GM11168 (cell line): ENCODE data around the gene TMEM198.

Experiments
- in situ Hi-C: fragments of 300-500 bp; cut with MboI; formaldehyde crosslinking; loops from one replicate; pipeline ENCODE4 v1.12.0; 2022; ENCODE audit warnings: low sequenced_read_pairs; ENCODE audit not compliant: unreplicated experiment

The TMEM198 gene

DNA sequence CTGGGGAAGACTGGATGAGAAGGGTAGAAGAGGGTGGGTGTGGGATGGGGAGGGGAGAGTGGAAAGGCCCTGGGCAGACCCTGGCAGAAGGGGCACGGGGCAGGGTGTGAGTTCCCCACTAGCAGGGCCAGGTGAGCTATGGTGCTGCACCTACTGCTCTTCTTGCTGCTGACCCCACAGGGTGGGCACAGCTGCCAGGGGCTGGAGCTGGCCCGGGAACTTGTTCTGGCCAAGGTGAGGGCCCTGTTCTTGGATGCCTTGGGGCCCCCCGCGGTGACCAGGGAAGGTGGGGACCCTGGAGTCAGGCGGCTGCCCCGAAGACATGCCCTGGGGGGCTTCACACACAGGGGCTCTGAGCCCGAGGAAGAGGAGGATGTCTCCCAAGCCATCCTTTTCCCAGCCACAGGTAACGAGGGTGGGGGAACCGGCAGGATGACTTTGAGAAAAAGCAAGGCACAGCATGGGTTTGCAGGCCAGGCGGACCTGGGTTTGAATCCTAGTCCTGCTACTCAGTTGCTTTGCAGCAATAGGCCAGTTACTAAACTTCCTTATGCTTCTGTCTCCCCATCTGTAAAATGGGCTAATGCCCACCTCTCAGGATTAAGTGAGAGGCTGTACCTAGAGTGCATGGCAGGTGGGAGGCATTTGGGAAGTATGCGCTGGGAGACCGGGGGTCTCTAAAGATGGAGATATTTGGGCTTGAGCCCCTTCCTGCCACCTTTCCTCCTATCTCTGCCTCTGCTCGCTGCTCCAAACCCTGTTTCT, 28.6 kb downstream of the TMEM198 start, which contains the start of gene INHA:
INHA (plus strand) TSS at position 74 of the 765 bp plus-strand sequence; CDS start at position 139, 65 bp downstream.
- in situ Hi-C loops: no loop called here

DNA sequence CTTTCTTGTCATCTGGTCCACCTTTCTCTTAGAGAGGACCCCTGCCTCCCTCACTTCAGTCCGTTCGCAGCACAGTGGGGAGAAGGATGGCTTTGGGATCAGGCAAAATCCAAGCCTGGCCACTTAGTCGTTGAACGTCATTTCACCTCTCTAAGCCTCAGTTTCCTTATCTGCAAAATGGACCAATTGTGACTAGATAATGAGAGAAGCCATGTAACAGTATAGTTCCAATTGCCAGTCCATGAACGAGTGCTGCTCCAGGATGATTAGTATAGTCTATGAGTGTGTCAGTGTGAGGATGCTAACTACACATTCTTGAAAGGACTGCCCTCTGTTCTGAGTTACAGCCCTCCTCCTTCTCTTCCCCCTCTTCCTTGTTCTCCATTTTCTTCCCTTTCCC, 29.3 kb downstream of the TMEM198 start:
- in situ Hi-C loops: no loop called here

DNA sequence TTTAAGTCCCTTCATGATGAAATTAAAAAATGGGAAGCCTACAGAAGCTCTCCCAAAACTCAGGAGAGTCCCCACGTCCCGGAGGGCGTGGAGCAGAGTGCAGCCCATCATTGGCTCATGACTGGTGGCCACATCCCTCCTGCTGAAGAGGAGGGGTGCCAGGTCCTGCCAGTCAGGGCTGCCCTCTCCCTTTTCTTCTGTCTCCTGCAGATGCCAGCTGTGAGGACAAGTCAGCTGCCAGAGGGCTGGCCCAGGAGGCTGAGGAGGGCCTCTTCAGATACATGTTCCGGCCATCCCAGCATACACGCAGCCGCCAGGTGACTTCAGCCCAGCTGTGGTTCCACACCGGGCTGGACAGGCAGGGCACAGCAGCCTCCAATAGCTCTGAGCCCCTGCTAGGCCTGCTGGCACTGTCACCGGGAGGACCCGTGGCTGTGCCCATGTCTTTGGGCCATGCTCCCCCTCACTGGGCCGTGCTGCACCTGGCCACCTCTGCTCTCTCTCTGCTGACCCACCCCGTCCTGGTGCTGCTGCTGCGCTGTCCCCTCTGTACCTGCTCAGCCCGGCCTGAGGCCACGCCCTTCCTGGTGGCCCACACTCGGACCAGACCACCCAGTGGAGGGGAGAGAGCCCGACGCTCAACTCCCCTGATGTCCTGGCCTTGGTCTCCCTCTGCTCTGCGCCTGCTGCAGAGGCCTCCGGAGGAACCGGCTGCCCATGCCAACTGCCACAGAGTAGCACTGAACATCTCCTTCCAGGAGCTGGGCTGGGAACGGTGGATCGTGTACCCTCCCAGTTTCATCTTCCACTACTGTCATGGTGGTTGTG, 30.9 kb downstream of the TMEM198 start:
- in situ Hi-C loops: no loop called here

DNA sequence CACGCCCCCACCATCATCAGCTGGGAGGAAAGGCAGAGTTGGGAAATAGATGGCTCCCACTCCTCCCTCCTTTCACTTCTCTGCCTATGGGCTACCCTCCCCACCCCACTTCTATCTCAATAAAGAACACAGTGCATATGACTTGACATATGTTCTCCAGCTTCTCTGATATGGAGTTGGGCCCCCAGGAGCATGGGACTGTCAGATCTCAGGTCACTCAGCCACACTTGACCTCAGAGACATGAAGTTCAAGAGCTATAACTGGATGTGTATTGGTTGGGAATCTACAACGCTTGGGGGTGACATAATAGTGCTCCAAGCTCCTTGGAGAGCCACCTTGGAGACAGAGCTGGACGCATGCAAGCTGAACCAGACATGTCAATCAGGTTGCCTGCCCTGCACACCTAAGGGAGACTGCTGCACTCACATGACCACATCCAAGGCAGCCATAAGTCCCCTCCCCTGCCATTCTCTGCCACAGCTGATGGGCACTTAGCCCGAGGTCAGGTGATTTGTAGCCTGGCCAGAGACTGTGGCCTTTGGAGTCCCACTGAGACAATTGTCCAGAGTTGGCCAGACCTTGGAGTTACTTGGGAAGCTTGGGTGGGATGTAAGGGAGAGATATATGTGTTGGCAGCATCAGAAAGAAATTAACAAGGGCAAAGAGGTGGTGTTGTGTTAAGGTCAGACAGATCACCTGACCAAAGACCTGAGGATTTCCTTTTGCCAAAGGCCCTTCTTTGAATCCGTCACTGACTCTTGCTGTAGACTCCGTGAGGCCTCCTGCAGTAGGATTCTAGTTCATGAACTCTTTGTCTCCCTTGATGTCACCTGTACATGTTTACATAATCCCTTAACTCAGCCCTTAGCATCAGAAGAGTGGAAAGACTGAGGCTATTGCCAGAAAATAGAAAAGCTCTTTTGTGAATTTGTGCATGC, 32.0 kb downstream of the TMEM198 start:
- in situ Hi-C loops: no loop called here

DNA sequence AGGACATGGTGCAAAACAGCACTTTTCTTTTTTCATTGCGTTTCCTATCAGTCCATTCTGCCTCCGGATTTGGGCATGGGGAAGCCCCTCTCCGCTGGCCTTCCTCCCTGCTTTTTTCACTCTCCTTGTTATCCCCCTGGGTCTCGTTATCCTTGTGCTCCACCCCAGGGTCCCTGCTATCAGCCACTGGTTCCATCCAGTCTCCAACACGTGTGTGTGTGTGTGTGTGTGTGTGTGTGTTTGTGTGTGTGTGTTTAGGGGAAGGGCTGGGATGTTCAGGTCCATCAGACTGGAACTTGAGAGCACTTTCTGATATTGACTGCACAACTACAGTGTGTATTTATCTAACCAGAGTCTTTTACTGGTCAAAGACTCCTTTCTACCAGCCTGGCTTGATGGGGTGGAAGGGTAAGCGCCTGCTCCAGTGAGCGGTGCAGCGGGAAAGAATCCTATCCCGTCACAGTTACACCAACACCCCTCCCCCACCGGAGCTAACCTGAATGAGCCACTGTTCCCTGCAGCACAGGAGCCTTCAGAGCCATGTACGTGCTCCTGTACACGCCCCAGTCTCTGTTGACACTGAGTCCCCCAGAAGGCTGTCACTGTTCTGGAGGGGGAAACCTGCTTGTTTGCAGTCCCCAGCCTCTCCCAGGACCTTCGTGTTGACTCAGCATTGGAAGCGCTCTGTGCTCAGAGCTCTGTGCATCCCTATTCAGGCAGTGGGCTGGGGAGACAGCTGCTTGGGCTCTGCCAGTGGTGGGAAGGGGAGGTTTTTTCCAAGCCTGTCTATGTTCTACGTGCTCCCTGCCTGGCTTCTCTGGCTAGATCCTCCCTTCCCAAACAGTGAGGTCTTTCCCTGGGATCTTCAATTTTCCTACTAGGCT, 32.9 kb downstream of the TMEM198 start:
- in situ Hi-C loops: no loop called here

DNA sequence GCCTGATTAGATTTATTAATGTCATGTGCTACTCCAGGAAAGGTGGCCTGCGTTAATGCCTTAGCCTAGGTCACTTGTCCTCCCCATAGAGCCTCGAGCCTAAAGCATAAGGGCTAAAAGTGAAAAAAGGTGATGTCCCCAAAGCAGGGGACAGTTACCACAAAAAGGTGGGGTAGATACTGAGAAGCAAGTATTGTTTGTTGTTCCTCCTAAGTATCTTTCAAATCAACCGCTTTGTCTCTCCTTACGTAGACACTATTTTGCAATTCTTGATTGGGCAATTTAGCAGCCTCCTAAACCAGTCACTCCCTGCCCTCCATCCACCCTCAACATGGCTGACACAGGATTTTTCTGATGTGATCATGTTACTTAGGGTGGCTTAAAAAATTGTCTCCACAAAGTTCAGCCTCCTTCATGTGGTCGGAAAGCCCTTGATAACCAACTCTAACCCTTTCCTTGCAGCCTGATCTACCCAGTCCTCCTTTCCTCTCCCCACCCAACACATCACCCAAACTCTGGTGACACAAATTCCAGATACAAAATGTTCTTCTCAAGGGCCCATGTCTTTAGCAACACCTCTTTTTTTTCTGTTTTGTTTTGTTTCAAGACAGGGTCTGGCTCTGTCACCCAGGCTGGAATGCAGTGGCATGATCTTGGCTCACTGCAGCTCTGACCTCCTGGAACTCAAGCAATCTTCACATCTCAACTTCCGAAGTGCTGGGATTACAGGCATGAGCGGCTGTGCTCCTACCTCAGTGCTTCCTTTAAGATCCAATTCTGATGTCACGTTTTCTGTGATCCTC, 35.2 kb downstream of the TMEM198 start:
- in situ Hi-C loops: no loop called here

DNA sequence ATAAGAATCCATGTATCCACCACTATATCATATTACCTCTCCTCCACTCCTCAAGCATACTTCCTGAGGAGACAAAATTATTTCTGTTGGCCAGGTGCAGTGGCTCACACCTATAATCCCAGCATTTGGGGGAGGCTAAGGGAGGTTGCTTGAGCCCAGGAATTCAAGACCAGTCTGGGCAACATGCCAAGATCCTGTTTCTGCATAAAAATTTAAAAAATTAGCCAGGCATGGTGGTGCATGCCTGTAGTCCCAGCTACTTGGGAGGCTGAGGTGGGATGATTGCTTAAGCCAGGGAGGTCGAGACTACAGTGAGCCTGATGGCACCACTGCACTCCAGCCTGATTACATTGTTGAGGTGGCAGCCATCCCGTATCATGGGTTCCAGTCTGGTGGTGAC, 37.5 kb downstream of the TMEM198 start:
- in situ Hi-C loops: no loop called here

DNA sequence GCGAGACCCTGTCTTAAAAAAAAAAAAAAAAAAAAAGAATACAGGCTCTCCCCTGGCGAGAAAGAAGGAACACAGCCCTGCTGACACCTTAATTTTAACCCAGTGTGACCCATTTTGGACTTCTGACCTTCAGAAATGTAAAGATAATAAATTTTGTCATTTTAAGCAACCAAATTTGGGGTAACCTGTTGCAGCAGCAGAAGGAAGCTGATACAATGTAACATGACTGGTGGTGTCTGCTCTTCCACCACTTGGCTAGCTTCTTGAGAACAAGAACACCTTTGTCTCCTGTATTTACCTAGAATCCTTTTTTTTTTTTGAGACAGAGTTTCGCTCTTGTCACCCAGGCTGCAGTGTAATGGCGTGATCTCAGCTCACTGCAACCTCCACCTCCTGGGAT, 47.3 kb downstream of the TMEM198 start:
- in situ Hi-C loops: no loop called here

DNA sequence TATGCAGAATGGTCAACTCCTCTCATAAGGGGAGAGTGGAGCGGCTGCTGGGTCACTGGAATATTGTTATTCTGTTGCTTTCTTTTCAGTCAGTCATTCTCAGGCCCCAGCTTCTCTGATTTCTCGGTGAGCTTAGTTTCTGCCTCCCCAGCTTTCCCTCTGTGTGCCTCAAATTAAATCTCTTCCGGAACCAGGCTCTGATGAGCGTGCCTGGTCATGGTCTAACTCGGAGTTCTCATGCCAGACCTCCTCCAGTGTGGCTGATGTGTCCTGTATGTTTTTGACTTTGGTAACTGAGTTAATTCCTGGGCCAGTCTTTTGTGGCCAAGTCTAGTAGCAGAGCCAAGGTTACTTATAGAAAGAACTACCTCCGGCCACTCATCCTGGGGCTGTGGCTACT, 48.9 kb downstream of the TMEM198 start:
- in situ Hi-C loops: no loop called here

DNA sequence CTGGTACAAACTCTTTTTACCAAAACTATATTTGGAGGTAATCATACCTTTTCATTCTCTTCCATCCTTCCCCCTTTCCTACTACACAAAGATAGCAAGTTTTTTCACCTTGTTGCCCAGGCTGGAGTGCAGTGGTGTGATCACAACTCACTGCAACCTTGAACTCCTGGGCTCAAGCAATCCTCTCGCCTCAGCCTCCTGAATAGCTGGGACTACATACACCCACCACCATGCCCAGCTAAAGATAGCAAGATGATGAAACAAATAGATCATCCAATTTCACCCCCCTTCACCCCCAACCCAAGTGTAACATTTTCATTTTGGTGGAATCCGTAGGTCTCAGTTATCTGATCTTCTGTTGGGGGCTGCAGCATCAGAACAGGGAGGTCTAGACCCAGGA, 49.3 kb downstream of the TMEM198 start:
- in situ Hi-C loops: no loop called here

DNA sequence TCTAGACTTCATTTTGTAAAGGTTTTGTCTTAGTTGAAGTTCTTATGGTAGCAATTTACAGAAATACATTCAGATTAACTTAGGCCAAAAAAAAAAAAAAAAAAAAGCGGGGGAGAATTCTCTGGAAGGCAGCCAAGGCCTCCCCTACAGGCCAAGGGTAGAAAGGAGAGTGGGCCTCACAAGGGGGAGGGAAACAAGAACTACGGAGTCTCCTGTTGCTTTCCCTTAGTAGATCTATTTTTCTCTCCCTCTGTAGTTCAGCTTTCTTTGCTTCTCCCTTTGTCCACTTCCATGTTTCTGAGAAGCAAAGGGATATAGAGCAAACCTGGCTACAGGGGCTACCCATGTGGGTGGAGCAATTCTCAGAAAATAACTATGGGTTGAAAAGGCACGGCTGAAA, 51.4 kb downstream of the TMEM198 start:
- in situ Hi-C loops: no loop called here

DNA sequence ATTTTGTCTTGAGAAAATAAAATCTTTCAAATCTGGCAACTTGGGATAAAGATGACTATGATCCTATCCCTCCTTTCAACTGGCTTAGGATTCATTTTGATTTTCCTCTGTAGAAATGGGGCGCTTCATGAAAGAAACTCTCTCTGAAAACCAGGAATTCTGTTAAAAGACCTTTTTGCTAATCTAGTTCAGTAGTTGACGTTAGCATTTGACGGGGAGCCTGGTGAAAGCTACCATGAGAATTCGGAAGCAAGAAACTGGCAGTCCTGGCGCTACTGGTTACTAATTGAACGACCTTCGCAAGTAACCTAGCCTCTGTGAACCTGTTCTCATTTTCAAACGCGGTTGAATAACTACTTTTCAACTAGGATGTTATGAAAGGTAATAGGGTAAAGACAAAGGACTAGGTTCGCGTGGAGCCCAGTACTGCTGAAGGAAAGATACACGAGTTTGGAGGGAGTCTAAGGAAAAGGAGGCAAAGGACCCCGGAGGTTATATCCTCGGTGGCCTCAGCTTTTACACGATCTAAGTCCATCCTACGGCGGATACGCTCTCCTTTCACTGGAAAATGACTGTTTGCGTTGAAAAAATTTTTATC, 53.2 kb downstream of the TMEM198 start:
- in situ Hi-C loops: no loop called here

DNA sequence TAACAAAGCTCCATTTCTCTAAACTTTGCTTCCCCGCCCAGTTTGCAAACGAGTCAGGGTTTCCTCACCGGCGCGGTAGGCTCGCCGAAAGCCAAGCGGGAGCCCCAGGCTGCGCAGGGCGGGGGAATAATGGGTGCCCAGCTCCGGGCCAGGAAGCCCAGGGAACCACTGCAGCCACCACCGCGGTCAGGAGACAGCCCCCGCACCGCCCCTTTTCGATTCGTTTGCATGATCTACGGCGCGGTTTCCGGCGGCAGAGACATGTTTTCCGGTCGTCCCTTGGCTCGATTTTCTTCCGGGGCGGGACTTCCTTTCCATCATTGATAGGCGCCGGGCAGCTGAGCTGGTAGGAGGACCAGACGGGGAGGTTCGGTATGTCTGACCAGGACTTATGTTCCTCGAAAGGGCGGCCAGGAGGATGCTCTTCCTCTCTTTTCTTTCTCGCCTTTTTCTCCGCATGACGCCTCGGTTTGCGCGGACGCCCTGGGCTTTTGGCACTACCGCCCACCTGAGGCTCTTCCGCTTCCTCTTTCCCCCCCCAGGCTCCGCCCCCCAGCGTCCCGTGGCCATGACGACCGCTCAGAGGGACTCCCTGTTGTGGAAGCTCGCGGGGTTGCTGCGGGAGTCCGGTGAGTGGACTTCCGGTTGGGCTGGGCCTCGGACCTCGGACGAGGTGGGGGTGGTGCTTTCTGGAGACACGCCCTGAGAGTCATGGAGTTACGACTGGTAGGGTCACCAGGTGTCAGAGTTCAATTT, 53.9 kb downstream of the TMEM198 start, which contains the start of gene STK11IP:
STK11IP (plus strand) TSS at position 306 of the 756 bp plus-strand sequence; CDS start at position 569, 263 bp downstream.
- in situ Hi-C loops: no loop called here

DNA sequence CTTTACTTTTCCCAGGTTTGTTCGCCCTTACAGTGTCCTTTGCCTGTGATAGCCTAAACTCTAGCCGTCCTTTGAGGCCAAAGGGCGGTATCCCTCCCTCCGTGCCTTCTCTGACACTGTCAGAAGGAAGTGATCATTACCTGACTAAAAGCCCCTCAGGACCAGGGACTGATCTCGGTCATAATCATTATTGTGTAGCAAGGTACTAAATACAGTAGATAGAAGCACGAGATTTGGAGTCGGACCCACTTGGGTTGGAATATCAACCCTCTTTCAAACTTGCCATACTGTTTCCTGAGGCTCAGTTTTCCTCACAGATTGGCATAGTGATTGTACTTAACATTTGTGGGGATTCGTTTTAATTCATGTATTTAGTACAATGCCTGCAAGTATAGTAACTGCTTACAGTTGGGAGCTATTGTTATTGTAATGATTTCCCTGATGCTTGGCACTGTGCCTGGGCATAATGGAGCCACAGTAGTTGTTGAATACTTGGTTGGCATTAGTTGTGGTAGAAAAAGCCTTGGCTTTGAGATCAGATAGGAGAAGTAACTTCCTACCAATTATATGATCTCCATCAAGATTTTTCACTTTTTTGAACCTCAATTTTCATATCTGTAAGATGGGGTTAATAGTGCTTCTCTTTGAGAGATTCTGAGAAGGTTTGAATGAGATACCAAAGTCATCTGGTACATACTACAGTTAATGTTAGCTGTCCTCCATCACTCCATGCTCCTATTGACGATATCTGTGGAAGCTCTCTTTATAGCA, 54.7 kb downstream of the TMEM198 start:
- in situ Hi-C loops: no loop called here
